Progenitor cell of endocrine pancreas (in vitro differentiated cells): Measurements from ENCODE around the gene DCUN1D2. TPM values are rescaled to one million over a fixed set of nuclear protein-coding genes. Genes with fewer than 3 reads are reported as not detected.
"Not testable (repeated sequence)": the region's sequence is repeated elsewhere in the genome, so short reads cannot be mapped to it uniquely, and the experiment has no call there.

ENCODE experiments used
- DNase-seq: peaks from one replicate; pipeline ENCODE4 v3.0.0; 2021; ENCODE audit warnings: low spot score; ENCODE audit not compliant: unreplicated experiment
- H3K27ac Mint-ChIP-seq: 2 replicates; pipeline ENCODE4 v1.8.0; 2021; ENCODE audit warnings: mild to moderate bottlenecking, moderate library complexity, mixed read lengths
- H3K27me3 Mint-ChIP-seq: 2 replicates; pipeline ENCODE4 v1.8.0; 2021; ENCODE audit warnings: mixed read lengths
- H3K36me3 Mint-ChIP-seq: 2 replicates; pipeline ENCODE4 v1.8.0; 2022; ENCODE audit warnings: mixed read lengths; ENCODE audit not compliant: insufficient read depth
- H3K4me1 Mint-ChIP-seq: 2 replicates; pipeline ENCODE4 v1.8.0; 2021; ENCODE audit warnings: low read depth, mixed read lengths
- H3K4me3 Mint-ChIP-seq: 2 replicates; pipeline ENCODE4 v1.8.0; 2021; ENCODE audit warnings: low read depth, mild to moderate bottlenecking, moderate library complexity, mixed read lengths
- H3K9me3 Mint-ChIP-seq: 2 replicates; pipeline ENCODE4 v1.8.0; 2021; ENCODE audit warnings: low read depth, mixed read lengths
- total RNA-seq: library from RNA; stranded (reverse); gene quantifications from 2 replicates; pipeline ENCODE4 v1.2.1, GENCODE V29; 2021
- TF ChIP-seq, protein P1 (sequence below): fragments of 200-600 bp; sonication (generic); IDR thresholded peaks from one replicate; pipeline ENCODE4 v1.5.0; 2021; ENCODE audit warnings: antibody characterized with exemption, mild to moderate bottlenecking; ENCODE audit not compliant: unreplicated experiment

DCUN1D2 gene
- total RNA-seq, 1 donor from 2014 or later: 51.2 TPM

GRCh38 chr13:113451951-113452421 lies 38.5 kb downstream of the DCUN1D2 start:
- Mint-ChIP-seq H3K27me3 (peaks cover 3% of the 10 kb centered on the region), H3K4me1 (peaks cover 14% of the 10 kb centered on the region), H3K27ac (no peak overlapping the region), H3K9me3 (no peaks in the 10 kb centered on the region), H3K4me3 (no peak overlapping the region), H3K36me3 (peaks cover 30% of the 10 kb centered on the region)
- no peak for DNase-seq
- TF ChIP-seq, protein P1, sequence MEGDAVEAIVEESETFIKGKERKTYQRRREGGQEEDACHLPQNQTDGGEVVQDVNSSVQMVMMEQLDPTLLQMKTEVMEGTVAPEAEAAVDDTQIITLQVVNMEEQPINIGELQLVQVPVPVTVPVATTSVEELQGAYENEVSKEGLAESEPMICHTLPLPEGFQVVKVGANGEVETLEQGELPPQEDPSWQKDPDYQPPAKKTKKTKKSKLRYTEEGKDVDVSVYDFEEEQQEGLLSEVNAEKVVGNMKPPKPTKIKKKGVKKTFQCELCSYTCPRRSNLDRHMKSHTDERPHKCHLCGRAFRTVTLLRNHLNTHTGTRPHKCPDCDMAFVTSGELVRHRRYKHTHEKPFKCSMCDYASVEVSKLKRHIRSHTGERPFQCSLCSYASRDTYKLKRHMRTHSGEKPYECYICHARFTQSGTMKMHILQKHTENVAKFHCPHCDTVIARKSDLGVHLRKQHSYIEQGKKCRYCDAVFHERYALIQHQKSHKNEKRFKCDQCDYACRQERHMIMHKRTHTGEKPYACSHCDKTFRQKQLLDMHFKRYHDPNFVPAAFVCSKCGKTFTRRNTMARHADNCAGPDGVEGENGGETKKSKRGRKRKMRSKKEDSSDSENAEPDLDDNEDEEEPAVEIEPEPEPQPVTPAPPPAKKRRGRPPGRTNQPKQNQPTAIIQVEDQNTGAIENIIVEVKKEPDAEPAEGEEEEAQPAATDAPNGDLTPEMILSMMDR: no peak

- H3K36me3 Mint-ChIP-seq: peaks cover 27% of the 10 kb centered on the region
- not testable (repeated sequence) for DNase-seq, H3K27me3 Mint-ChIP-seq, H3K9me3 Mint-ChIP-seq, H3K27ac Mint-ChIP-seq, H3K4me3 Mint-ChIP-seq
- TF ChIP-seq, protein P1: peak; percentile 48
- peaks cover 14% of the 10 kb centered on the region for H3K4me1 Mint-ChIP-seq
Observed at GRCh38 chr13:113450861-113451620, 39.5 kb downstream of the DCUN1D2 start.

GRCh38 chr13:113450348-113450744 lies 40.2 kb downstream of the DCUN1D2 start:
- not testable (repeated sequence) for H3K4me1 Mint-ChIP-seq, H3K9me3 Mint-ChIP-seq, H3K4me3 Mint-ChIP-seq, DNase-seq, H3K27ac Mint-ChIP-seq, H3K27me3 Mint-ChIP-seq
- H3K36me3 Mint-ChIP-seq: peaks cover 23% of the 10 kb centered on the region

DNA sequence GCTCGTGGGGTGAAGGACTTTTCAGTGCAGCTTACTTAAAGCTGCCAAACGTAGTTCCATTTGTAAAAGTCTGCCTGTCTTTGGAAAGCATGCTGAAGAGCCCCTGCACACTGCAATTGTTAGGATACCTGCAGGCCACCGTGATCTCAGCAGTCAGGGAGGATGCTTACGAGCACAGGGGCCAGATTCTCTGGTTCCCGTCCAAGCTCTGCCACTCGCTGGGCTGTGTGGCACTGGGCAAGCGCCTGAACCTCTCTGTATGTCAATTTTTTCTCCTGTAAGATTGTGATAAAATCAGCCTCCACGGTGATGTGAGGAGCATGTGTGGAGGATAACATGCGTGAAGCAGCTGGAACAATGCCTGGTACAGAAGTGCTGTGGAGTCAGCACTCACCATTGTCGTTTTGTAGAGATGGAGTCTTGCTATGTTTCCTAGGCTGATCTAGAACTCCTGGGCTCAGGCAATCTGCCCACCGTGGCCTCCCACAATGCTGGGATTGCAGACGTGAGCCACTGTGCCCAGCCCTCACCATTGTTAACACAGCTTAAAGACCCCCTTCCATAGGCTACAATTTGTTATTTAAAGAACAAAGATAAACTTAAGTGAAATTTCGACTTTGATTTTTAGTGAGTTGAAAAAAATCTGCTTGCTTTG lies 40.7 kb downstream of the DCUN1D2 start:
- H3K36me3 Mint-ChIP-seq: peaks cover 21% of the 10 kb centered on the region
- DNase-seq: no peak
- H3K27ac Mint-ChIP-seq: no peak overlapping the region
- no peaks in the 10 kb centered on the region for H3K9me3 Mint-ChIP-seq
- H3K4me1 Mint-ChIP-seq: peaks cover 4% of the 10 kb centered on the region
- H3K4me3 Mint-ChIP-seq: no peak overlapping the region
- TF ChIP-seq, protein P1: no peak
- H3K27me3 Mint-ChIP-seq: peaks cover 3% of the 10 kb centered on the region

GRCh38 chr13:113448885-113449692 lies 41.4 kb downstream of the DCUN1D2 start:
- peaks cover 1% of the 10 kb centered on the region for H3K4me1 Mint-ChIP-seq
- H3K4me3 Mint-ChIP-seq: no peak overlapping the region
- peaks cover under 1% of the 10 kb centered on the region for H3K27me3 Mint-ChIP-seq
- TF ChIP-seq, protein P1: no peak
- H3K27ac Mint-ChIP-seq: no peak overlapping the region
- DNase-seq: no peak
- H3K36me3 Mint-ChIP-seq: peaks cover 19% of the 10 kb centered on the region
- no peaks in the 10 kb centered on the region for H3K9me3 Mint-ChIP-seq
